ENCODE data around the gene PHEX. TPM values are rescaled to one million over a fixed set of nuclear protein-coding genes. Genes with fewer than 3 reads are reported as not detected.

Gene PHEX
- total RNA-seq, 1 donor from 2014 or later: 0.96 TPM

GRCh38 chrX:22128961-22129360 lies 96.8 kb downstream of the PHEX start:
- no peak for DNase-seq (ENCODE audit: low spot score in 2 of 2)
- no peaks in the 10 kb centered on the region for H3K9me3 ChIP-seq
- TF ChIP-seq CTCF (IDR thresholded peaks at IDR 0.05): no peak
- no peaks in the 10 kb centered on the region for H3K27me3 ChIP-seq
- intact Hi-C loops (cut with DNase I): no loop called here
- H3K4me3 ChIP-seq: no peak overlapping the region
- no peaks in the 10 kb centered on the region for H3K4me1 ChIP-seq
- no peak overlapping the region for H3K27ac ChIP-seq
- no peaks in the 10 kb centered on the region for H3K36me3 ChIP-seq

GRCh38 chrX:22134681-22135080 lies 102.6 kb downstream of the PHEX start:
- no peak for DNase-seq (ENCODE audit: low spot score in 2 of 2)
- no peak for TF ChIP-seq CTCF (IDR thresholded peaks at IDR 0.05)
- intact Hi-C loops (cut with DNase I): loop anchor here (5.0 kb wide), 1 partner anchor 297 kb away; the partner anchor contains the start of gene MBTPS2
- peak overlapping the region in 1 of 2 donors; percentile 48 for H3K27ac ChIP-seq
- peaks cover 0 to 4% of the 10 kb centered on the region in 2 donors for H3K4me1 ChIP-seq
- no peak overlapping the region for H3K4me3 ChIP-seq
- H3K9me3 ChIP-seq: no peaks in the 10 kb centered on the region
- H3K36me3 ChIP-seq: no peaks in the 10 kb centered on the region
- no peaks in the 10 kb centered on the region for H3K27me3 ChIP-seq

- Histone ChIP-seq H3K4me3 (no peak overlapping the region), H3K27me3 (no peaks in the 10 kb centered on the region), H3K4me1 (peaks cover 0 to 4% of the 10 kb centered on the region in 2 donors), H3K27ac (peak overlapping the region; percentile 30 to 48), H3K36me3 (no peaks in the 10 kb centered on the region), H3K9me3 (no peaks in the 10 kb centered on the region)
- no peak for DNase-seq (ENCODE audit: low spot score in 2 of 2)
- intact Hi-C loops (cut with DNase I): loop anchor here (5.0 kb wide), 1 partner anchor 298 kb away; the partner anchor contains the start of gene MBTPS2
- TF ChIP-seq CTCF (IDR thresholded peaks at IDR 0.05): no peak
These were observed 103.1 kb downstream of the PHEX start for GRCh38 chrX:22135171-22135711.

- Histone ChIP-seq H3K9me3 (no peaks in the 10 kb centered on the region), H3K36me3 (no peaks in the 10 kb centered on the region), H3K27me3 (no peaks in the 10 kb centered on the region), H3K4me3 (no peak overlapping the region), H3K27ac (peak overlapping the region in 1 of 2 donors; percentile 48), H3K4me1 (peaks cover 0 to 4% of the 10 kb centered on the region in 2 donors)
- DNase-seq (ENCODE audit: low spot score in 2 of 2): peak in 1 of 2 donors; percentile 67
- TF ChIP-seq CTCF (IDR thresholded peaks at IDR 0.05): peak in 2 of 3 experiments; percentile 64 to 82
- intact Hi-C loops (cut with DNase I): loop anchor here (2.0 to 5.0 kb wide), 4 partner anchors 57 to 613 kb away; partner anchors contain the start of gene MBTPS2
These were observed 104.0 kb downstream of the PHEX start for GRCh38 chrX:22135994-22136684.

GRCh38 chrX:22136711-22137110 lies 104.6 kb downstream of the PHEX start:
- H3K36me3 ChIP-seq: no peaks in the 10 kb centered on the region
- peaks cover 0 to 4% of the 10 kb centered on the region in 2 donors for H3K4me1 ChIP-seq
- no peak for DNase-seq (ENCODE audit: low spot score in 2 of 2)
- no peak overlapping the region for H3K4me3 ChIP-seq
- H3K9me3 ChIP-seq: no peaks in the 10 kb centered on the region
- no peak overlapping the region for H3K27ac ChIP-seq
- H3K27me3 ChIP-seq: no peaks in the 10 kb centered on the region
- no peak for TF ChIP-seq CTCF (IDR thresholded peaks at IDR 0.05)
- intact Hi-C loops (cut with DNase I): loop anchor here (2.0 to 5.0 kb wide), 4 partner anchors 56 to 612 kb away; partner anchors contain the start of gene MBTPS2

Data from ascending aorta (tissue), 2 donors.